K562 (cell line): ENCODE data around the gene RNF6. TPM values are rescaled to one million over a fixed set of nuclear protein-coding genes. Genes with fewer than 3 reads are reported as not detected.
A peak's percentile ranks its signal among the peaks of the same experiment; 100 is the strongest.

Experiments used
- ARID4B ChIP-seq: sonication (generic); formaldehyde crosslinking; IDR thresholded peaks from 2 replicates; pipeline ENCODE4 v1.8.0; 2022; ENCODE audit warnings: mild to moderate bottlenecking, missing genetic modification reagents
- CHCHD3 ChIP-seq: fragments of 250-450 bp; sonication (Bioruptor Pico); IDR thresholded peaks from 2 replicates; pipeline ENCODE4 v2.1.2; 2022; ENCODE audit warnings: mild to moderate bottlenecking
- CHD1 ChIP-seq: fragments of 200-600 bp; sonication (generic); IDR thresholded peaks from one replicate; pipeline ENCODE4 v1.6.1; 2012; ENCODE audit warnings: mild to moderate bottlenecking, moderate library complexity, low read length, inconsistent platforms
- CHD2 ChIP-seq: IDR thresholded peaks from 2 replicates; pipeline ENCODE4 v1.6.1; 2011; ENCODE audit warnings: low read depth, low read length
- ETV1 ChIP-seq: fragments of 450-650 bp; conservative IDR thresholded peaks from 2 replicates; pipeline ENCODE4 v1.6.1; 2016; ENCODE audit warnings: missing genetic modification characterization, control low read depth, low read depth, missing compliant biosample characterization
- EZH2 ChIP-seq: IDR thresholded peaks from 2 replicates; pipeline ENCODE4 v1.6.1; 2012; ENCODE audit warnings: low read depth, mild to moderate bottlenecking, inconsistent platforms, low read length, borderline replicate concordance
- HBP1 ChIP-seq: fragments of 450-650 bp; formaldehyde crosslinking; IDR thresholded peaks from 2 replicates; pipeline ENCODE4 v1.4.0; 2022; ENCODE audit warnings: missing genetic modification characterization
- HDAC6 ChIP-seq: IDR thresholded peaks from 2 replicates; pipeline ENCODE4 v1.6.1; 2012; ENCODE audit warnings: low read depth, mild to moderate bottlenecking, control low read depth, inconsistent platforms, low read length, moderate library complexity
- JUNB ChIP-seq: fragments of 450-650 bp; formaldehyde crosslinking; conservative IDR thresholded peaks from 2 replicates; pipeline ENCODE4 v1.4.0; 2020; ENCODE audit warnings: mild to moderate bottlenecking
- PREB ChIP-seq: sonication (generic); formaldehyde crosslinking; IDR thresholded peaks from 2 replicates; pipeline ENCODE4 v1.8.1; 2023; ENCODE audit warnings: mild to moderate bottlenecking, missing genetic modification reagents
- RCOR1 ChIP-seq, 2 experiments: IDR thresholded peaks; 2 replicates each; pipeline ENCODE4 v1.6.1; 2012; ENCODE audit warnings: low read depth in 2 of 2, low read length in 2 of 2, borderline replicate concordance in 1 of 2, improper control_type of control experiment in 1 of 2
- SUPT5H ChIP-seq: fragments of 450-650 bp; IDR thresholded peaks from 2 replicates; pipeline ENCODE4 v1.6.1; 2016
- ZFP1 ChIP-seq: fragments of 450-650 bp; formaldehyde crosslinking; IDR thresholded peaks from 2 replicates; pipeline ENCODE4 v1.4.0; 2020; ENCODE audit warnings: mild to moderate bottlenecking, mixed read lengths
- ZFPM2 ChIP-seq: fragments of 250-450 bp; sonication (Bioruptor Pico); IDR thresholded peaks from 2 replicates; pipeline ENCODE4 v1.5.1; 2022; ENCODE audit warnings: mild to moderate bottlenecking
- ZKSCAN1 ChIP-seq: fragments of 150-350 bp; IDR thresholded peaks from 2 replicates; pipeline ENCODE4 v1.6.1; 2016; ENCODE audit warnings: low read depth, low read length
- ZNF695 ChIP-seq: fragments of 450-650 bp; formaldehyde crosslinking; IDR thresholded peaks from 2 replicates; pipeline ENCODE4 v1.4.0; 2020; ENCODE audit warnings: mild to moderate bottlenecking, moderate library complexity
- ZNF780A ChIP-seq: fragments of 250-450 bp; sonication (Bioruptor Pico); IDR thresholded peaks from 2 replicates; pipeline ENCODE4 v1.5.0; 2021; ENCODE audit warnings: mild to moderate bottlenecking
- polyA plus RNA-seq, 8 experiments: library from polyadenylated mRNA; depleted of rRNA in 4 of 8; stranded (reverse) in 5 of 8; unstranded in 3 of 8; fragments of >200 nt; fragmentation: Nextera tagmentation in 2 of 8; fragmentation: Illumina TruSeq in 1 of 8; extraction: Ambion mirVana in 2 of 8; extraction: Trizol in 1 of 8; gene quantifications; 2 replicates each; pipeline versions ENCODE4 v1.2.1 to v1.2.3, GENCODE V29; 2011 to 2014; ENCODE audit warnings: inconsistent platforms in 1 of 8, missing spikeins in 1 of 8
- total RNA-seq, 7 experiments: library from RNA; depleted of rRNA in 6 of 7; stranded (reverse); fragments of >200 nt in 6 of 7; fragmentation: Illumina TruSeq in 2 of 7; extraction: Trizol in 2 of 7; gene quantifications; 2 replicates each; pipeline versions ENCODE4 v1.2.1 to v1.2.3, GENCODE V29; 2011 to 2021; ENCODE audit warnings: low replicate concordance in 1 of 7

RNF6 gene
- total and polyA plus RNA-seq, 9 of the 15 experiments (the other 6 are each of a cell fraction or from before 2014, with no cell fraction given) = 12.0 to 31.4 (median 22.3) TPM

- TF ChIP-seq CHD1 (no peak), SUPT5H (peak; percentile 78), ZKSCAN1 (no peak), EZH2 (no peak), ZFP1 (CRISPR knock-in tag) (no peak), HBP1 (no peak), ZFPM2 (CRISPR knock-in tag) (no peak), HDAC6 (no peak), ETV1 (tag) (no peak), CHCHD3 (CRISPR knock-in tag) (no peak), JUNB (CRISPR knock-in tag) (no peak), ZNF695 (no peak), ARID4B (no peak), RCOR1 (IDR thresholded peaks at IDR 0.05; ENCODE audit: borderline replicate concordance in 1 of 2, low read depth in 2 of 2, low read length in 2 of 2) (no peak), ZNF780A (no peak), PREB (CRISPR knock-in tag) (no peak), CHD2 (no peak)
These were observed 31.9 kb upstream of the RNF6 start, which contains the start of gene CDK8 (continued) for GRCh38 chr13:26253787-26254582.
